Uterus (tissue), 2 donors: ENCODE results near the gene ARID1B.

Source experiments
- POLR2A ChIP-seq, 2 donors: fragments of 450-650 bp; IDR thresholded peaks; one replicate each; pipeline ENCODE4 v1.6.1; 2016; ENCODE audit warnings: antibody characterized with exemption in 2 of 2, mild to moderate bottlenecking in 1 of 2, moderate library complexity in 1 of 2
- TF ChIP-seq, protein P1 (sequence below), 4 experiments: fragments of 200-600 bp in 2 of 4; fragments of 450-650 bp in 2 of 4; sonication (generic) in 2 of 4; IDR thresholded peaks; one replicate each; pipeline ENCODE4 v1.5.1; 2016 to 2019; ENCODE audit warnings: antibody characterized with exemption in 4 of 4, mild to moderate bottlenecking in 2 of 4, moderate library complexity in 1 of 4

DNA sequence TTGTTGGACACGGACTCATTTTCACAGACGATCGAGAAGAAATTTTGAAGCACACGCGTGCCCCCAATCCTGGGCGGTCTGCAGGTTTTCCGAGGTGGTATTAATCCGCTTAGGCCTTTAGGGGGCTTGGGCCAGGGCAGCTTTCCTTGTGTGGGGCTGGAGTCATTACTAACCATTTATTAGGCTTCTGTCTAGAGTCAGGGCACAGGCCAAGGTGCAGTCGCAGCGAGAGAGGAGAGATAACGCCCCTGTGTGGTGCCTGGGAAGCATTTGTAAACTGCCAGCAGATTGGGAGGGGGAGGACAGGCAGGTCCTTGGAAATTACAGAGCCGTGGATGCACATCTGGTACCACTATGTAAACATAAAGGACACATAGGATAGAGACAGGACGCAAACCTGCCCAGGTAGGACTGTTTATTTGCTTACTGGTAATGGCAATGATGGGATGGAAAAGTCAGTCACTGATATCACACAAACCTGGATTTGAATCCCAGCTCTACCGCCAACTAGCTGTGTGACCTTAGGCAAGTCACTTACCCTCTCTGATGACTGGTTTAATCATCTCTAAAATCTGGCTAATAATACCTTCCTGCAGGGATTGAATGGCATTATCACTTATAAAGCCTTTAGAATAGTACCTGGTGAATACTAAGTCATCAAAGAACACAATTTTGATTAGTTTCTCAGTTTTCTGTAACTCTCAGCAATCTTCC is 469.8 kb downstream of the ARID1B start:
- no peak for TF ChIP-seq POLR2A (IDR thresholded peaks at IDR 0.05)
- TF ChIP-seq, protein P1, sequence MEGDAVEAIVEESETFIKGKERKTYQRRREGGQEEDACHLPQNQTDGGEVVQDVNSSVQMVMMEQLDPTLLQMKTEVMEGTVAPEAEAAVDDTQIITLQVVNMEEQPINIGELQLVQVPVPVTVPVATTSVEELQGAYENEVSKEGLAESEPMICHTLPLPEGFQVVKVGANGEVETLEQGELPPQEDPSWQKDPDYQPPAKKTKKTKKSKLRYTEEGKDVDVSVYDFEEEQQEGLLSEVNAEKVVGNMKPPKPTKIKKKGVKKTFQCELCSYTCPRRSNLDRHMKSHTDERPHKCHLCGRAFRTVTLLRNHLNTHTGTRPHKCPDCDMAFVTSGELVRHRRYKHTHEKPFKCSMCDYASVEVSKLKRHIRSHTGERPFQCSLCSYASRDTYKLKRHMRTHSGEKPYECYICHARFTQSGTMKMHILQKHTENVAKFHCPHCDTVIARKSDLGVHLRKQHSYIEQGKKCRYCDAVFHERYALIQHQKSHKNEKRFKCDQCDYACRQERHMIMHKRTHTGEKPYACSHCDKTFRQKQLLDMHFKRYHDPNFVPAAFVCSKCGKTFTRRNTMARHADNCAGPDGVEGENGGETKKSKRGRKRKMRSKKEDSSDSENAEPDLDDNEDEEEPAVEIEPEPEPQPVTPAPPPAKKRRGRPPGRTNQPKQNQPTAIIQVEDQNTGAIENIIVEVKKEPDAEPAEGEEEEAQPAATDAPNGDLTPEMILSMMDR (IDR thresholded peaks at IDR 0.05): no peak
